GM18499 (cell line): Measurements from ENCODE around the gene GTPBP1.

Source experiments
- ATAC-seq: cut with Tn5 transposase; IDR thresholded peaks from one replicate; pipeline ENCODE4 v1.9.1; 2021; ENCODE audit warnings: moderate number of reproducible peaks; ENCODE audit not compliant: insufficient read depth, unreplicated experiment

GTPBP1 gene

GRCh38 chr22:38781033-38781432 lies 75.3 kb downstream of the GTPBP1 start:
- ATAC-seq: no peak

- no peak for ATAC-seq
These were observed 76.8 kb downstream of the GTPBP1 start for GRCh38 chr22:38782402-38783094.
